Uterus (tissue), 4 donors: ENCODE results near the gene WHRN. TPM values are rescaled to one million over a fixed set of nuclear protein-coding genes. Genes with fewer than 3 reads are reported as not detected.

Experiments
- DNase-seq, 2 donors: peaks; one replicate each; pipeline ENCODE4 v3.0.0-alpha.2; 2019 to 2020
- H3K27ac ChIP-seq, 2 donors: fragments of 200-600 bp; sonication (generic); 1 replicate in 1 of 2; 2 replicates in 1 of 2; pipeline ENCODE4 v1.5.1; 2016 to 2018
- H3K27me3 ChIP-seq, 2 donors: fragments of 200-600 bp; sonication (generic); one replicate each; pipeline ENCODE4 v1.5.1; 2018 to 2019; ENCODE audit warnings: control low read depth in 1 of 2
- H3K36me3 ChIP-seq, 2 donors: fragments of 200-600 bp; sonication (generic); one replicate each; pipeline ENCODE4 v1.5.1; 2019; ENCODE audit warnings: control low read depth in 1 of 2
- H3K4me1 ChIP-seq, 2 donors: fragments of 200-600 bp; sonication (generic); one replicate each; pipeline ENCODE4 v1.5.1; 2018 to 2019; ENCODE audit warnings: control low read depth in 1 of 2
- H3K4me3 ChIP-seq, 2 donors: fragments of 200-600 bp; sonication (generic); 1 replicate in 1 of 2; 2 replicates in 1 of 2; pipeline ENCODE4 v1.5.1; 2018 to 2019; ENCODE audit warnings: mild to moderate bottlenecking in 1 of 2
- H3K9me3 ChIP-seq, 2 donors: fragments of 200-600 bp; sonication (generic); one replicate each; pipeline ENCODE4 v1.5.1; 2019; ENCODE audit warnings: control low read depth in 1 of 2
- POLR2A ChIP-seq, 2 donors: fragments of 450-650 bp; IDR thresholded peaks; one replicate each; pipeline ENCODE4 v1.6.1; 2016; ENCODE audit warnings: antibody characterized with exemption in 2 of 2, mild to moderate bottlenecking in 1 of 2, moderate library complexity in 1 of 2
- intact Hi-C: fragments of 100-400 bp; cut with DNase I; formaldehyde crosslinking; loops from one replicate; pipeline ENCODE4 v1.15.1; 2023; ENCODE audit warnings: low total_unique reads
- total RNA-seq, 4 donors: library from RNA; depleted of rRNA in 3 of 4; stranded (reverse); fragments of >200 nt in 3 of 4; gene quantifications; one replicate each; pipeline versions ENCODE4 v1.1.0 to v1.2.4, GENCODE V29; 2014 to 2023
- TF ChIP-seq, protein P1 (sequence below), 4 experiments: fragments of 200-600 bp in 2 of 4; fragments of 450-650 bp in 2 of 4; sonication (generic) in 2 of 4; IDR thresholded peaks; one replicate each; pipeline ENCODE4 v1.5.1; 2016 to 2019; ENCODE audit warnings: antibody characterized with exemption in 4 of 4, mild to moderate bottlenecking in 2 of 4, moderate library complexity in 1 of 4
- donor health status: DM: yes; HTN: yes; CAD: no.

WHRN gene
- total RNA-seq, 4 donors from 2014 or later, result 4.0 to 32.3 (median 20.2) TPM

DNA sequence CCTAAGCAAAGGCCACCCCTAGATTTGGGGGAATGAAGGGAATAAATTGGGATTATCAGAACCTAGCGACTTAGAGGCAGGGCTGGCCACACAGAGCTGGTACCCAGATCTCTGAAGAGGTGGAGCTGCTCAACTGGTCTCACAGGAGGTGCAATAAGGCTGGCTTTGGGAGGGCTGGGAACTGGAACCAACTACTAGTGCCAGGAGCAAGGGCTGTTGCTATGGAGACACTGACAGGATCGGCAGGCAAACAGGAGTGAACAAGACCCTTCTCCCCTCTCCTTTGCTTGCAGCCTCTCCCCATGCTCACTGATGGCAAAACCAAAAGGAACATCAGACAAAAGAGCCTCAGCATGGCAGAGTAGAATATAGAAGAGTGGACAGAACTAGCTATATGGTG is 17.0 kb upstream of the WHRN start:
- H3K4me1 ChIP-seq, result no peaks in the 10 kb centered on the region
- no peaks in the 10 kb centered on the region for H3K36me3 ChIP-seq
- TF ChIP-seq POLR2A (IDR thresholded peaks at IDR 0.05), result no peak
- TF ChIP-seq, protein P1, sequence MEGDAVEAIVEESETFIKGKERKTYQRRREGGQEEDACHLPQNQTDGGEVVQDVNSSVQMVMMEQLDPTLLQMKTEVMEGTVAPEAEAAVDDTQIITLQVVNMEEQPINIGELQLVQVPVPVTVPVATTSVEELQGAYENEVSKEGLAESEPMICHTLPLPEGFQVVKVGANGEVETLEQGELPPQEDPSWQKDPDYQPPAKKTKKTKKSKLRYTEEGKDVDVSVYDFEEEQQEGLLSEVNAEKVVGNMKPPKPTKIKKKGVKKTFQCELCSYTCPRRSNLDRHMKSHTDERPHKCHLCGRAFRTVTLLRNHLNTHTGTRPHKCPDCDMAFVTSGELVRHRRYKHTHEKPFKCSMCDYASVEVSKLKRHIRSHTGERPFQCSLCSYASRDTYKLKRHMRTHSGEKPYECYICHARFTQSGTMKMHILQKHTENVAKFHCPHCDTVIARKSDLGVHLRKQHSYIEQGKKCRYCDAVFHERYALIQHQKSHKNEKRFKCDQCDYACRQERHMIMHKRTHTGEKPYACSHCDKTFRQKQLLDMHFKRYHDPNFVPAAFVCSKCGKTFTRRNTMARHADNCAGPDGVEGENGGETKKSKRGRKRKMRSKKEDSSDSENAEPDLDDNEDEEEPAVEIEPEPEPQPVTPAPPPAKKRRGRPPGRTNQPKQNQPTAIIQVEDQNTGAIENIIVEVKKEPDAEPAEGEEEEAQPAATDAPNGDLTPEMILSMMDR (IDR thresholded peaks at IDR 0.05), result no peak
- H3K4me3 ChIP-seq, result no peak overlapping the region
- intact Hi-C loops, result no loop called here
- H3K27ac ChIP-seq, result no peak overlapping the region
- no peaks in the 10 kb centered on the region for H3K27me3 ChIP-seq
- DNase-seq, result no peak
- no peaks in the 10 kb centered on the region for H3K9me3 ChIP-seq

DNA sequence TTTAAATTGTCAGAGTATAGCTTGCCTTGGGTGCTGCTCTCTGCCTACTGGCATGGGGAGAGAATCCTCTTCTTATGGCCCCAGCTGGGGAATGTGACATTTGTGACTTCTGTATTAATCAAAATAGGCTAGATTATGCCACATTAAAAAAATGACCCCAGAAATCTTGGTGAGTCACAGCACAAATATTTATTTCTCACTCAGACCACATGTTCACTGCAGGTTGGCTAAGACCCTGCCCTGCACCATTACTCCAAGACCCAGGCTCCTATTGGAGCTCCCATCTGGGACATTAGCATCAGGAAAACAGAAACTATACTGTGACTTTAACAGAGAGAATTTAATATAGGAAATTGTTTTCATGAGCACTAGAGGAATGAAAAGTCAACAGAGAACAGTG is 16.6 kb upstream of the WHRN start:
- no peak overlapping the region for H3K27ac ChIP-seq
- DNase-seq, result no peak
- no peak overlapping the region for H3K4me3 ChIP-seq
- H3K9me3 ChIP-seq, result no peaks in the 10 kb centered on the region
- H3K27me3 ChIP-seq, result no peaks in the 10 kb centered on the region
- intact Hi-C loops, result no loop called here
- H3K4me1 ChIP-seq, result no peaks in the 10 kb centered on the region
- no peaks in the 10 kb centered on the region for H3K36me3 ChIP-seq
- TF ChIP-seq, protein P1 (IDR thresholded peaks at IDR 0.05), result no peak
- no peak for TF ChIP-seq POLR2A (IDR thresholded peaks at IDR 0.05)

GRCh38 chr9:114518599-114519022 is 13.3 kb upstream of the WHRN start:
- Histone ChIP-seq H3K9me3 (no peaks in the 10 kb centered on the region), H3K4me1 (no peaks in the 10 kb centered on the region), H3K36me3 (no peaks in the 10 kb centered on the region), H3K27ac (no peak overlapping the region), H3K4me3 (no peak overlapping the region), H3K27me3 (no peaks in the 10 kb centered on the region)
- TF ChIP-seq, protein P1 (IDR thresholded peaks at IDR 0.05), result no peak
- no peak for TF ChIP-seq POLR2A (IDR thresholded peaks at IDR 0.05)
- intact Hi-C loops, result no loop called here
- no peak for DNase-seq

GRCh38 chr9:114518120-114518519 is 12.8 kb upstream of the WHRN start:
- Histone ChIP-seq H3K27me3 (no peaks in the 10 kb centered on the region), H3K27ac (no peak overlapping the region), H3K36me3 (no peaks in the 10 kb centered on the region), H3K4me3 (no peak overlapping the region), H3K9me3 (no peaks in the 10 kb centered on the region), H3K4me1 (no peaks in the 10 kb centered on the region)
- TF ChIP-seq POLR2A (IDR thresholded peaks at IDR 0.05), result no peak
- TF ChIP-seq, protein P1 (IDR thresholded peaks at IDR 0.05), result no peak
- DNase-seq, result no peak
- intact Hi-C loops, result no loop called here

DNA sequence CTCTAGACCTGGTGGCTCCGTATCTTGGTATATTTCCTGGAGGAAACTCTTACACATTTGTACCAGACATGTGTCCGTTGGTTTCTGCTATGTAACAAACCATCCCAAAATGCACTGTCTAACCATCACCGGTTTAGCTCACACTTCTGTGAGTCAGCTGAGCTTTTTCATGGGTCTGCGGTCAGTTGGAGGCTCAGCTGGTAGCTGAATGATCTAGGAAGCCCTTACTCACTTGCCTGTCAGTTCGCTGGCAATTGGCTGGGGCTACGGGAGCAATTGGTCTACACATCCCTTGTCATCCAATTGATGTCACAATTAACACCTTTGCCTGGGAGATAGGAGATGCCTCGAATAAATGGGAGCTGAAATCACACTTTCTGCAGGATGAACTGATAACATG is 11.6 kb upstream of the WHRN start:
- no peaks in the 10 kb centered on the region for H3K4me1 ChIP-seq
- no peaks in the 10 kb centered on the region for H3K27me3 ChIP-seq
- TF ChIP-seq POLR2A (IDR thresholded peaks at IDR 0.05), result no peak
- TF ChIP-seq, protein P1 (IDR thresholded peaks at IDR 0.05), result no peak
- no peaks in the 10 kb centered on the region for H3K9me3 ChIP-seq
- H3K4me3 ChIP-seq, result no peak overlapping the region
- no peak for DNase-seq
- intact Hi-C loops, result no loop called here
- H3K36me3 ChIP-seq, result no peaks in the 10 kb centered on the region
- no peak overlapping the region for H3K27ac ChIP-seq
